AG04450 (cell line): Measurements from ENCODE around the gene GLRX. TPM values are rescaled to one million over a fixed set of nuclear protein-coding genes. Genes with fewer than 3 reads are reported as not detected.

ENCODE experiments used
- CTCF ChIA-PET: fragments of 300-600, 350-600 bp; formaldehyde crosslinking; extraction: SDS; loops from one replicate; lab custom pipeline; 2022; ENCODE audit warnings: antibody characterized with exemption, inconsistent platforms; lab: Charles Lee
- POLR2A ChIA-PET: fragments of 350-600 bp; formaldehyde crosslinking; extraction: SDS; loops from one replicate; lab custom pipeline; 2021; ENCODE audit warnings: antibody characterized with exemption, inconsistent platforms; lab: Yijun Ruan, JAX
- DNase-seq: peaks from one replicate; pipeline ENCODE4 v3.0.0-alpha.2; 2011; ENCODE audit warnings: low read depth, low spot score
- H3K27ac ChIP-seq: one replicate; pipeline ENCODE4 v1.5.1; 2012; ENCODE audit warnings: low read depth, low read length, control low read depth
- H3K27me3 ChIP-seq: one replicate; pipeline ENCODE4 v1.6.0; 2012; ENCODE audit warnings: low read length; ENCODE audit not compliant: control insufficient read depth, insufficient read depth
- H3K4me3 ChIP-seq: 2 replicates; pipeline ENCODE4 v1.5.1; 2011; ENCODE audit warnings: mild to moderate bottlenecking, low read depth, low read length, control low read depth
- H3K9me3 ChIP-seq: 2 replicates; pipeline ENCODE4 v1.5.1; 2012; ENCODE audit warnings: low read length; ENCODE audit not compliant: control insufficient read depth, insufficient read depth
- polyA plus RNA-seq: library from polyadenylated mRNA; depleted of rRNA; stranded (reverse); fragments of >200 nt; gene quantifications from 2 replicates; pipeline ENCODE4 v1.2.3, GENCODE V29; 2011
- TF ChIP-seq, protein P1 (sequence below): IDR thresholded peaks from 2 replicates; pipeline ENCODE4 v1.5.1; 2011; ENCODE audit warnings: low read depth, low read length, control low read depth, inconsistent platforms

The GLRX gene
- polyA plus RNA-seq, 1 experiment, result 233 TPM

- no peaks in the 10 kb centered on the region for H3K9me3 ChIP-seq
- TF ChIP-seq, protein P1, sequence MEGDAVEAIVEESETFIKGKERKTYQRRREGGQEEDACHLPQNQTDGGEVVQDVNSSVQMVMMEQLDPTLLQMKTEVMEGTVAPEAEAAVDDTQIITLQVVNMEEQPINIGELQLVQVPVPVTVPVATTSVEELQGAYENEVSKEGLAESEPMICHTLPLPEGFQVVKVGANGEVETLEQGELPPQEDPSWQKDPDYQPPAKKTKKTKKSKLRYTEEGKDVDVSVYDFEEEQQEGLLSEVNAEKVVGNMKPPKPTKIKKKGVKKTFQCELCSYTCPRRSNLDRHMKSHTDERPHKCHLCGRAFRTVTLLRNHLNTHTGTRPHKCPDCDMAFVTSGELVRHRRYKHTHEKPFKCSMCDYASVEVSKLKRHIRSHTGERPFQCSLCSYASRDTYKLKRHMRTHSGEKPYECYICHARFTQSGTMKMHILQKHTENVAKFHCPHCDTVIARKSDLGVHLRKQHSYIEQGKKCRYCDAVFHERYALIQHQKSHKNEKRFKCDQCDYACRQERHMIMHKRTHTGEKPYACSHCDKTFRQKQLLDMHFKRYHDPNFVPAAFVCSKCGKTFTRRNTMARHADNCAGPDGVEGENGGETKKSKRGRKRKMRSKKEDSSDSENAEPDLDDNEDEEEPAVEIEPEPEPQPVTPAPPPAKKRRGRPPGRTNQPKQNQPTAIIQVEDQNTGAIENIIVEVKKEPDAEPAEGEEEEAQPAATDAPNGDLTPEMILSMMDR, result no peak
- ChIA-PET POLR2A (no interaction called here), CTCF (interaction anchor here (2.9 kb wide), 1 partner anchor 54 kb away, joined by 13 read pairs; no protein-coding TSS in a partner anchor)
- no peak overlapping the region for H3K4me3 ChIP-seq
- no peaks in the 10 kb centered on the region for H3K27me3 ChIP-seq
- no peak for DNase-seq
- no peak overlapping the region for H3K27ac ChIP-seq
Measured at GRCh38 chr5:95835682-95836385, 13.3 kb upstream of the GLRX start.

GRCh38 chr5:95832664-95833063 lies 10.1 kb upstream of the GLRX start:
- CTCF ChIA-PET, result interaction anchor here (1.2 to 1.6 kb wide), 2 partner anchors 14 to 15 kb away, joined by 3 to 4 read pairs; no protein-coding TSS in a partner anchor
- H3K27me3 ChIP-seq, result no peaks in the 10 kb centered on the region
- TF ChIP-seq, protein P1, result no peak
- DNase-seq, result no peak
- H3K27ac ChIP-seq, result no peak overlapping the region
- H3K4me3 ChIP-seq, result no peak overlapping the region
- H3K9me3 ChIP-seq, result no peaks in the 10 kb centered on the region; the same call in 1 of the 2 replicates
- POLR2A ChIA-PET, result no interaction called here

DNA sequence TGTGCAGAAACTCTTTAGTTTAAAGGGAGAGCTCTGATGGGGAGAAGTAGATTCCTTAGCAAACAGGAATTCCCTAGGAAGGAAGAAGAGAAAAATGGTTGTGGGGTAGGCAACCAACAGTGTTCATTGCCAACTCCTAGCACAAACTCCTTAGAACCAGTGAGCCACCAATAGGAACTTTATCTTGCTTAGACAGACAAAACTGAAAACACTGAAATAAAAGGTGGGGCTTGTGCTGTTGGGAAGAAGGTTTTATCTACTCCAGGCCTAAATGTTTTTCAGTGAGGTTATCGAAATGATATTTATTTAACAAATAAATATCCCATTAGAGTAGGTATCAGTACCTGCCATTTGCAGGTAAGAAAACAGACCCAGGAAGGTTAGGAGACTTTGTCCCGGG lies 7.7 kb upstream of the GLRX start:
- TF ChIP-seq, protein P1, result no peak
- H3K9me3 ChIP-seq, result no peaks in the 10 kb centered on the region; the same call in 1 of the 2 replicates
- H3K27me3 ChIP-seq, result no peaks in the 10 kb centered on the region
- H3K27ac ChIP-seq, result no peak overlapping the region
- ChIA-PET CTCF (no interaction called here), POLR2A (no interaction called here)
- DNase-seq, result no peak
- no peak overlapping the region for H3K4me3 ChIP-seq

GRCh38 chr5:95827892-95828246 lies 5.3 kb upstream of the GLRX start:
- no peak for DNase-seq
- Histone ChIP-seq H3K9me3 (no peaks in the 10 kb centered on the region; the same call in 1 of the 2 replicates), H3K4me3 (no peak overlapping the region), H3K27me3 (no peaks in the 10 kb centered on the region), H3K27ac (no peak overlapping the region)
- ChIA-PET POLR2A (no interaction called here), CTCF (interaction anchor here (0.8 to 1.3 kb wide), 3 partner anchors 19 to 164 kb away, joined by 3 to 4 read pairs (median 4); no protein-coding TSS in a partner anchor)
- TF ChIP-seq, protein P1, result no peak
